Loucy (cell line): ENCODE data around the gene XAB2.

Source experiments
- H2AFZ ChIP-seq: fragments of 200-600 bp; sonication (generic); 2 replicates; pipeline ENCODE4 v1.6.0; 2016; ENCODE audit warnings: antibody characterized with exemption, mild to moderate bottlenecking, low read length, moderate library complexity
- H3F3A ChIP-seq: fragments of 200-600 bp; 2 replicates; pipeline ENCODE4 v1.6.0; 2016; ENCODE audit warnings: antibody characterized with exemption, low read depth, mild to moderate bottlenecking
- H3K27me3 ChIP-seq: fragments of 200-600 bp; sonication (generic); 2 replicates; pipeline ENCODE4 v1.6.1; 2014; ENCODE audit warnings: low read length, mild to moderate bottlenecking; ENCODE audit not compliant: insufficient read depth, poor library complexity, severe bottlenecking
- H3K36me3 ChIP-seq: fragments of 200-600 bp; sonication (generic); 2 replicates; pipeline ENCODE4 v1.6.1; 2016; ENCODE audit warnings: low read length; ENCODE audit not compliant: insufficient read depth
- H3K4me1 ChIP-seq: fragments of 200-600 bp; sonication (generic); 2 replicates; pipeline ENCODE4 v1.5.1; 2014; ENCODE audit warnings: low read length, mild to moderate bottlenecking; ENCODE audit not compliant: insufficient read depth, poor library complexity, severe bottlenecking
- H3K4me2 ChIP-seq: fragments of 200-600 bp; sonication (generic); 2 replicates; pipeline ENCODE4 v1.6.0; 2014; ENCODE audit warnings: antibody characterized with exemption, low read length, low read depth, mild to moderate bottlenecking; ENCODE audit not compliant: poor library complexity, severe bottlenecking
- H3K4me3 ChIP-seq: fragments of 200-600 bp; sonication (generic); 2 replicates; pipeline ENCODE4 v1.5.1; 2014; ENCODE audit warnings: low read length, mild to moderate bottlenecking, mixed read lengths; ENCODE audit not compliant: poor library complexity, severe bottlenecking
- H3K79me2 ChIP-seq: fragments of 200-600 bp; sonication (generic); 2 replicates; pipeline ENCODE4 v1.6.1; 2014; ENCODE audit warnings: low read length; ENCODE audit not compliant: insufficient read depth
- H3K9ac ChIP-seq: fragments of 200-600 bp; sonication (generic); 2 replicates; pipeline ENCODE4 v1.6.0; 2014; ENCODE audit warnings: mild to moderate bottlenecking, low read depth, low read length, moderate library complexity; ENCODE audit not compliant: poor library complexity, severe bottlenecking
- H3K9me2 ChIP-seq: fragments of 200-600 bp; sonication (generic); replicated peaks from 2 replicates; pipeline ENCODE4 v1.6.1; 2016; ENCODE audit warnings: low read depth, low read length, mixed read lengths
- H3K9me3 ChIP-seq: fragments of 200-600 bp; sonication (generic); 2 replicates; pipeline ENCODE4 v1.6.1; 2014; ENCODE audit warnings: mild to moderate bottlenecking, antibody characterized with exemption, low read length, low read depth; ENCODE audit not compliant: insufficient read depth
- H4K20me1 ChIP-seq: fragments of 200-600 bp; sonication (generic); 2 replicates; pipeline ENCODE4 v1.6.0; 2014; ENCODE audit warnings: antibody characterized with exemption, low read length, mild to moderate bottlenecking; ENCODE audit not compliant: insufficient read depth, poor library complexity, severe bottlenecking
- EZH2phosphoT487 ChIP-seq: fragments of 200-600 bp; IDR thresholded peaks from 2 replicates; pipeline ENCODE4 v1.6.1; 2018; ENCODE audit warnings: antibody characterized with exemption, mild to moderate bottlenecking, moderate library complexity, borderline replicate concordance
- TF ChIP-seq, protein P1 (sequence below): fragments of 200-600 bp; sonication (generic); conservative IDR thresholded peaks from 2 replicates; pipeline ENCODE4 v1.5.1; 2014; ENCODE audit warnings: mild to moderate bottlenecking, antibody characterized with exemption, low read length

XAB2 gene

DNA sequence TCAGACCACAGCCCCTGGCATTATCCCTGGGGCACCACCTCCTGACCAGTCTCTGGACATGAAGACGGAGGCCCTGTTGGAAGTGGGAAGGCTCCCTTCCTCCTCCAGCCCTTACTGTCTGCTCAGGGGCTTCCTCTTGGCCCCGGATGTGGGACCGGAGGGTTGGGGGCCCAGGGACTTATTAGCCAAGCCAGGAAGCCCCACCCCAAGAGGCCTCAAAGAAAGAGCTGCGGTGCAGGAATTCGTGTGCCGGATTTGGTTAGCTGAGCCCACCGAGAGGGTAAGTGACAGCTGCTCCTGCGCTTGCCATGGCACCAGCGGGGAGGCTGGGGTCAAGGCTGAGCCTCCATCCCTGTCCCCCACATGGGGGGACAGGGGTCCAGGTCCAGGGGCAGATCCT lies 39.5 kb upstream of the XAB2 start, which contains the start of gene RETN:
Gene RETN (plus strand): TSS at position 208 of the 400 bp plus-strand sequence. CDS start 278 bp downstream, outside the sequence.
- H3K4me3 ChIP-seq = peak within 1 kb of the TSS; percentile 34
- no peaks in the 10 kb centered on the region for H3F3A ChIP-seq
- no peaks in the 10 kb centered on the region for H4K20me1 ChIP-seq
- H3K4me2 ChIP-seq = no peak within 1 kb of the TSS
- H3K27me3 ChIP-seq = no peaks in the 10 kb centered on the region
- no peaks in the 10 kb centered on the region for H3K9me3 ChIP-seq
- no peaks in the 10 kb centered on the region for H3K36me3 ChIP-seq
- TF ChIP-seq, protein P1, sequence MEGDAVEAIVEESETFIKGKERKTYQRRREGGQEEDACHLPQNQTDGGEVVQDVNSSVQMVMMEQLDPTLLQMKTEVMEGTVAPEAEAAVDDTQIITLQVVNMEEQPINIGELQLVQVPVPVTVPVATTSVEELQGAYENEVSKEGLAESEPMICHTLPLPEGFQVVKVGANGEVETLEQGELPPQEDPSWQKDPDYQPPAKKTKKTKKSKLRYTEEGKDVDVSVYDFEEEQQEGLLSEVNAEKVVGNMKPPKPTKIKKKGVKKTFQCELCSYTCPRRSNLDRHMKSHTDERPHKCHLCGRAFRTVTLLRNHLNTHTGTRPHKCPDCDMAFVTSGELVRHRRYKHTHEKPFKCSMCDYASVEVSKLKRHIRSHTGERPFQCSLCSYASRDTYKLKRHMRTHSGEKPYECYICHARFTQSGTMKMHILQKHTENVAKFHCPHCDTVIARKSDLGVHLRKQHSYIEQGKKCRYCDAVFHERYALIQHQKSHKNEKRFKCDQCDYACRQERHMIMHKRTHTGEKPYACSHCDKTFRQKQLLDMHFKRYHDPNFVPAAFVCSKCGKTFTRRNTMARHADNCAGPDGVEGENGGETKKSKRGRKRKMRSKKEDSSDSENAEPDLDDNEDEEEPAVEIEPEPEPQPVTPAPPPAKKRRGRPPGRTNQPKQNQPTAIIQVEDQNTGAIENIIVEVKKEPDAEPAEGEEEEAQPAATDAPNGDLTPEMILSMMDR = no peak
- TF ChIP-seq EZH2phosphoT487 = no peak
- no peak within 1 kb of the TSS for H2AFZ ChIP-seq
- H3K9me2 ChIP-seq = no peaks in the 10 kb centered on the region
- H3K4me1 ChIP-seq = no peaks in the 10 kb centered on the region
- no peaks in the 10 kb centered on the region for H3K79me2 ChIP-seq
- H3K9ac ChIP-seq = peak within 1 kb of the TSS; percentile 37

DNA sequence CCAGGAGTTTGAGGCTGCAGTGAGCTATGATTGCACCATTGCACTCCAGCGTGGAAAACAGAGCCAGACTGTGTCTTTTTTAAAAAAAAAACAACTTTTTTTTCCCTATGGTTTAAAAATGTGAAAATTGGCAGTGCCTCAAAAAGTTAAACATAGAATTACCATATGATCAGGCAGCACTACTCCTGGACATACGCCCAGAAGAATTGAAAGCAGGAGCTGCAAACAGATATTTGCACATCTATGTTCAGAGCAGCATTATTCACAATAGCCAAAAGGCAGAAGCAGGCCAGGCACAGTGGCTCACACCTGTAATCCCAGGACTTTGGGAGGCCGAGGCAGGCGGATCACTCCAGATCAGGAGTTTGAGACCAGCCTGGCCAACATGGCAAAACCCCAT lies 35.7 kb upstream of the XAB2 start:
- Histone ChIP-seq H4K20me1 (no peaks in the 10 kb centered on the region), H3K4me3 (no peak overlapping the region), H3K4me2 (no peak overlapping the region), H2AFZ (no peak overlapping the region), H3K9me3 (no peaks in the 10 kb centered on the region), H3K4me1 (no peaks in the 10 kb centered on the region), H3K9ac (no peak overlapping the region), H3K9me2 (no peaks in the 10 kb centered on the region), H3K36me3 (no peaks in the 10 kb centered on the region), H3F3A (no peaks in the 10 kb centered on the region), H3K27me3 (no peaks in the 10 kb centered on the region), H3K79me2 (no peaks in the 10 kb centered on the region)
- TF ChIP-seq, protein P1 = no peak
- no peak for TF ChIP-seq EZH2phosphoT487

DNA sequence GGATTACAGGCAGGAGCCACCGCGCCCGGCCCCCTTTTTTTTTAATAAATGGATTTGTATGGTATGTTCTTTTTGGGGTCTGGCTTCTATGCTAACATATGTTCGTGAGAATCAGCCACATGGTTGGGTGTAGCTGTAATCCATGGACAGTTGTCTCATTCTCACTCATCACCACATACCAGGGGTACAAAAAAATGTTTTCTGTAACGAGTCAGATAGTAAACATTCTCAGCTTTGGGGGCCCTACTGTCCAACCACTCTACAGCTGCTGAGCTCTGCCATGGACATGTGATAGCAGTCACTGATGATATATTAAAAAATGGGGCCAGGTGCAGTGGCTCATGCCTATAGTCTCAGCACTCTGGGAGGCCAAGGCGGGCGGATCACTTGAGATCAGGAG lies 34.4 kb upstream of the XAB2 start:
- no peak overlapping the region for H2AFZ ChIP-seq
- H3K27me3 ChIP-seq = no peaks in the 10 kb centered on the region
- H3K9me3 ChIP-seq = no peaks in the 10 kb centered on the region
- no peak overlapping the region for H3K4me3 ChIP-seq
- no peaks in the 10 kb centered on the region for H3K9me2 ChIP-seq
- no peak overlapping the region for H3K4me2 ChIP-seq
- TF ChIP-seq EZH2phosphoT487 = no peak
- TF ChIP-seq, protein P1 = no peak
- H3K79me2 ChIP-seq = no peaks in the 10 kb centered on the region
- H3K4me1 ChIP-seq = no peaks in the 10 kb centered on the region
- H4K20me1 ChIP-seq = no peaks in the 10 kb centered on the region
- no peaks in the 10 kb centered on the region for H3F3A ChIP-seq
- H3K36me3 ChIP-seq = no peaks in the 10 kb centered on the region
- H3K9ac ChIP-seq = no peak overlapping the region
